Skeletal muscle cell (primary cell): ENCODE measurements around the gene MTG2.
"Not testable (repeated sequence)": the region's sequence is repeated elsewhere in the genome, so short reads cannot be mapped to it uniquely, and the experiment has no call there.

ENCODE experiments used
- DNase-seq: peaks from one replicate; pipeline ENCODE4 v3.0.0-alpha.2; 2010; ENCODE audit warnings: low read depth
- H3K4me3 ChIP-seq: 2 replicates; pipeline ENCODE4 v1.5.1; 2011; ENCODE audit warnings: low read depth, mild to moderate bottlenecking, control low read depth, low read length, moderate library complexity

The MTG2 gene

DNA sequence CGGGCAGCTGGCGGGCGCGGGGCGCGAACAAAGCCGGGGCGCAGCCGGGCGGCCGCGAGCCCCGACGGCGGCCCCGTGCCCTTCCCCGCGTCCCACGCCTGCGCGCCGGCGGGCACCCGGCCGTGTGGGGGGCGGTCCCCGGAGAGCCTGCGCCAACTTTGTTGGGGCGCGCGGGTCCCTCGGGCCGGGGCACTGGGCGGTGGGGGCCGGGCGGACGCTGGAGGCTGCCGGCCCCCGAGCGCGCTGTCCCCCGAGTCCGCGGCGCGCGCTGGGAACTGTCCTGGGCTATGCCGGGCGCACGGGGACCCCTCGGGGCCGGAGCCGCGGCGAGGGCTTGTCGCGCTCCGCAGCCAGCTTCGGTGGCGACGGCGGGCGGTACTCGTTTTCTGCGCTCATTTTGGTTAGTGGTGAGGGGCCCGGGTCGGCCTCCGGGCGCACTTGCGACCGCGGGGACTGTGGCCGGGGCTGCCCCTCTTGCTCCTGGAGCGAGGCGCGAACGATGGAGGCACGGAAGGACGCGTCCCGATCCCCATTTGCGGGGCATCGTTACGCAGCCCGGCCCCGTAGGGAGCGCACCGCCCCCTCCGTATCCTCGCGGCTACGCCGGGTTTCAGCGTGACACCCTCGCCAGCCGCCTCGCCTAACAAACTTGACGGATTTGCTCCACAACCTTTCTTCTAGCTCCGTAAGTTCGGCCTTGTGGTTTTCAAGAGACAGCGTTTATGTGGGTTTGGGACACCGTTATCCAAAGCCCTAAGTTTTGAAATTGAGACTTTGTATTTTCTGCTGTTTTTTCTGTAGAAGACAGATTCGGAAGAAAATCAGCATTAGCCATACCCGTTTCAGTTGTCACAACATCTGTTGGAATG is 38.6 kb upstream of the MTG2 start:
- H3K4me3 ChIP-seq, result peak overlapping the region; percentile 78
- DNase-seq, result no peak

DNA sequence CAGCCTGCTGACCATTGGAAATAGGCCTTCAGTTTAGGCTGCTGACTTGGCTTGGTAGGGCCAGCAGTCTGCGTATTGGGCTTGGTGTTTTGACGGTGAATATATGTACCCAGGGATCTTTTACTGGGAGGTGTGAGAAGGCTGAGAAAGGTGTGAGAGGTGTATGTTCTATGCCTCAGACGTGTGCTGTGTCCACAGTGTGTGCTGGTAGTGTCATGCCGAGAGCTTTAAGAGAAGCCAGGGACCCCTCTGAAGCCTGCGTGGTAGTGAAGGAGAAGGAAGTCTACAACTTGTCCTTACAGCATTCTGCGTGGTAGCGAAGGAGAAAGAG is 37.2 kb upstream of the MTG2 start:
- no peak overlapping the region for H3K4me3 ChIP-seq
- no peak for DNase-seq

- no peak overlapping the region for H3K4me3 ChIP-seq
- DNase-seq, result no peak
Measured at GRCh38 chr20:62146019-62146755, 36.6 kb upstream of the MTG2 start.

- no peak overlapping the region for H3K4me3 ChIP-seq
- DNase-seq, result no peak
Measured at GRCh38 chr20:62147125-62147524, 35.7 kb upstream of the MTG2 start.

GRCh38 chr20:62147528-62147927 is 35.3 kb upstream of the MTG2 start:
- DNase-seq, result no peak
- no peak overlapping the region for H3K4me3 ChIP-seq

DNA sequence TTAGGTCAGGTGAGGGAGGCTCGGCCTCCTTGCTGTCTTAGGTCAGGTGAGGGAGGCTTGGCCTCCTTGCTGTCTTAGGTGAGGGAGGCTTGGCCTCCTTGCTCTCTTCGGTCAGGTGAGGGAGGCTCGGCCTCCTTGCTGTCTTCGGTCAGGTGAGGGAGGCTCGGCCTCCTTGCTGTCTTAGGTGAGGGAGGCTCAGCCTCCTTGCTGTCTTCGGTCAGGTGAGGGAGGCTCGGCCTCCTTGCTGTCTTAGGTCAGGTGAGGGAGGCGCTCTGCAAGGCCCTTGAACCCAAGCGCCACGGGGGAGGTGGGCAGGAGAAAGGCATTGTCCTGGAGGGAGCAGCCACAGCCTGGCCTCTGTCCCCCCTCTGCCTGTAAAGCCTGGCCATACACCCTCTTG is 34.4 kb upstream of the MTG2 start:
- not testable (repeated sequence) for H3K4me3 ChIP-seq, DNase-seq

DNA sequence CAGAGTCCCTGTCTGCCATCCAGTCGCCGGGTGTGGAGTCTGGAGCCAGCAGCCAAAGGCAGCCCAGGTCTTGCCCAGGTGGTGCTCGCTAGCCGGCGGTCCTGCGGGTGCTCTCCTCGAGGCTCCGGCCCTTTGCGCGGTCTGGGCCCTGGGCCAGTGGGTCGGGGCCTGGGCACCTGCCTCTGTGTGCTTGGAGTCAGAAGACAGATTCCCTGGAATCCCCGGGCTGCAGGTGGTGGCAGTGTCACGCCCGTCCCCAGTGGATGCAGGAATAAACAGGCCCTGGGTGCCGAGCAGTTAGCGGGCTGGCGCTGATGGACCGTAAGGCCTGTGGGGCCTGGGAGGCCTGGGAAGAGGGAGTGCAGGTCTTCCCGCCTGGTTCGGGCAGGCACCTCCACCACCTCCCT is 33.9 kb upstream of the MTG2 start:
- no peak overlapping the region for H3K4me3 ChIP-seq
- DNase-seq, result no peak

DNA sequence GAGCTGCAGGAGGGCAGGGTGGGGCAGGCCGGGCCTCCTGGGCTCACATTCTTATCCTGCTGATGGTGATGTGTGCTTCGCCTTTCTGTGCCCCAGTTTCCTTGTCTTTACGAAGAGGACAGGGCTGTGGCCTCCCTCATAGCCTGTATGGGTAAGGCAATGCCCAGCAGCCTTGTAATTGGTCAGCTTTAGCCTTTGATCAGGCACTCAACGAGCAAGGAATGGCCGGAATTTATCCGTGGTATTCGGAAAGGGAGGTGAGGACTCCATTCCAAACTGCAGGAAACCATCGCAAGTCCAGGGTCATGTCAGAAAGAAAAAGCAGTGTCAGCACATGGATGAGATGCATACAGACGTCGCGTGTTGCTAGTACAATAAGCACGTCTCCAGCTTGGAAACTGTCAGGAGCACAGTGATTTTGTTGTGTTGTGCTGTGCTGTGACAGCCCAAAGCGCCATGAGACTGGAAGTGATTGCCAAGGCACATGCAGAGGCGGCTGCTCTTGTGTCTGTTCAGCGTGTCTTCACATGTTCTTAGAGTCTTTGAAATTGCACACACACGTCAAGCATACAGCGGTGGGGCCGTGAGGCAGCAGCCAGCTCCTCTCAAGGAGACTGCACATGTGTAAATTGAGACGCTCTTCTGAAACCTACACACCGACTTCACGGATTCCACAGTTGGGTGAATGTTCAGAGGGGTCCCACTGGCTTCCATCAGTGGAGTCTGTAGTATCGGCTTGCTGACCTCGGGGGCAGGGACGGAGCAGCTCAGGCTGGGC is 33.1 kb upstream of the MTG2 start:
- no peak for DNase-seq
- H3K4me3 ChIP-seq, result no peak overlapping the region

- H3K4me3 ChIP-seq, result no peak overlapping the region
- no peak for DNase-seq
Measured at GRCh38 chr20:62150310-62150575, 32.6 kb upstream of the MTG2 start.

GRCh38 chr20:62151225-62151624 is 31.6 kb upstream of the MTG2 start:
- no peak for DNase-seq
- no peak overlapping the region for H3K4me3 ChIP-seq

DNA sequence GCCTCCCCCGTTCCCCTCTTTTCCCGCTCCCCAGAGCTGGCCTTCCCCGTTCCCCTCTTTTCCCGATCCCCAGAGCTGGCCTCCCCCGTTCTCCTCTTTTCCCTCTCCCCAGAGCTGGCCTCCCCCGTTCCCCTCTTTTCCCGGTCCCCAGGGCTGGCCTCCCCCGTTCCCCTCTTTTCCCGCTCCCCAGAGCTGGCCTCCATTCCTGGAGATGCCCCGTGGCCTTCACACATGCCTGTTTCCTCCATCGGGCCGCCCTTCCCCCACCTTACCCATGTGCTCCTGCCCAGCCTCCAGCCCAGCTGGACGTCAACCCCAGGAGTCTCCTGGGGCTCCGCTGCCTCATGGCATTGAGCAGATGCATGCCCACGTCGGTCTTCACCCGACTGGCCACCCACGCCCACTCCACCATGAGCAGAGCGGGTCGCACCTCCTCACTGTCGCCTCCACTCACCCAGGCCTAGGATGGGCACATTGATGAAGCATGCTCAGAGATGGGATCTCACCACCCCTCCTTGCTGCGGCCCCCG is 30.9 kb upstream of the MTG2 start:
- no peak for DNase-seq
- H3K4me3 ChIP-seq, result no peak overlapping the region

DNA sequence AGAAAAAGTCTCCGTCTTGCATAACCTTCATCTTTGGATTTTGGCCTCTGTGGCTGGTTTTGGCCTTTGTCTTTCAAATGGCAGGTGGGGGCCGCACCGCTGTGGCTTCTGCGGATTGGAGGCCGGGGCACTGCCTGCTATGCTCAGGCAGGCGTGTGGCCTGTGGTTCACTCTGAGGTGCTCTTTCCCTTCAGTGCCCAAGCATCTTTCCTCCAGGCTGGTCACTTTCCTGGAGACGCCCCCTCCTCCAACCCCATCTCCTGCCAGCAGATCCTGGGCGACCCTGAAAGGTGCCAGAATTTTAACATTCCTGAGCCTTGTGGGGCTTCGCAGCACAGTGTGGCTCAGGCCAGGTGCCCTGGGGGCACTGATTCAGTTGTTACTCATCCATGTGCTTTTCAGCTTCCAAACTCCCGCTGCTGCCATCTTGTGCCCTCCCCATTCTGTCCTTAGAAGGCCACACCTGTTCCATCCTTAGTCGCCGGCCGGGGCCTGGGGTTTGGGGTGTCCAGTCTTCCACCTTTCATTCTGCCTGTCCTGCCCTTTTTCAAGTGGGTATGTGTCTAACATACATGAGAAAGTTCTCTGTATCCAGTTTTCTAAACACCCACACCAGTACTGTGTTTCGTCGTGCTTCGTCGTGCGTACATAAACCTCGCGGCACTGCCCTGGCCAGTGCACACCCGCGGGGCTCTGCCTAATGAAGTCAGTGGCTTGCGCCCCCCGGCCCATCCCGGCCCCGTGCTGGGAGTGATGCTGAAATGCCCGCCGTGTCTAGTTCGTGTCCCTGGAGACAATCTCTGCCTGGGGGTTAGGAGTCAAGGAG is 27.2 kb upstream of the MTG2 start:
- no peak overlapping the region for H3K4me3 ChIP-seq
- DNase-seq, result no peak

DNA sequence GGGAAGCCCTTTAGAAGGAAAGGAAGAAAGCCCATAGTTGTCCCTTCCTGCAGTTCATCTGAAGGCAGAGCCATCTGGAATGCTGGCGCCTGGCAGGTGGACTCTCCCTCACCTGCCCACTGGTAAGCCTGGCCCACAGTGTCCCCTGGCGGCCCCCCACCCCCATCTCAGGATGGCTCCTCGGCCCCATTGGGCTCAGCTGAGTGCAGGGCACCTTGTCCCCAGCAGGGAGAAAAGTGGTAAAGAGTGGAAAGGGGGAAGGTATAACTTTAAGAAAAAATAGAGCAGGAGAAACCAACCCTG is 26.6 kb upstream of the MTG2 start:
- DNase-seq, result no peak

DNA sequence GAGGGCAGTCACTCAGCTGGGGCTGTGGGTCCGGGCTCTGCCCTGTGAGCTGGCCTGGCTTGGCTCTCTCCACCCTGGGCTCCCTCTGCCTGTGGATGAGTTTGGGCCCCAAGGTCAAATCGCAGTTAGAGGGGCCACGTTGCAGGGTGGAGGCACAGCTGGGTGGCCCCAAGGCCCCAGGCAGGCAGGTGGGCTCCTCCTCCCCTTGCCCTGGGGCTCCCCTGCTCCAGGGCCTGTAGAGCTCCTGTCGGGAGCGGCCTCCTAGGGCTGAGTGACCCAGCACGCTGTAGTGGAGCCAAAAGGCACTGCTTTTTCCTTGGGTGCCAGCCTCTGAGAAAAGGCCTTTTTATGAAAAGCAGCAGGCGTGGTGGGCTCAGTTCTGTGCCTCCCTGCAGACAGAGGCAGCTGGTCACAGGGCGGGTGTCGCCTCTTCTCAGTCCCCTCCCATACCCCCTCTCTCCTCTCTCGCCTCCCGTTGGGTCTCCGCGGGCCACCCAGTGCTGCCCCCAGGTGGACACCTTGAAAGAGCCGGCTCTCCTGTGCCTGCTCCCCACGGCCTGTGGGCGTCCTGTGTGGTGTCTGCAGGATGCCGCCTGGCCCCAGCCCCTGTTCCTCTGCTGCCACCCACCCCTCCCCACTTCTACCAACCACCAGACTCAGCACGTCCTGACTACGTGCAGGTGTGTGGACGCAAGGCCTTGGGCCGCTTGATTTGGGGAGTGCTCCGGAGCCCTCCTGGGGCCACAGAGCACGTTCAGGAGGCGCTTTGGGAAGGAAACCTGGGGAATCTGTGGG is 26.0 kb upstream of the MTG2 start:
- DNase-seq, result no peak
- no peak overlapping the region for H3K4me3 ChIP-seq

More for the DNA sequence above, 26.6 kb upstream of the MTG2 start:
- H3K4me3 ChIP-seq, result no peak overlapping the region

DNA sequence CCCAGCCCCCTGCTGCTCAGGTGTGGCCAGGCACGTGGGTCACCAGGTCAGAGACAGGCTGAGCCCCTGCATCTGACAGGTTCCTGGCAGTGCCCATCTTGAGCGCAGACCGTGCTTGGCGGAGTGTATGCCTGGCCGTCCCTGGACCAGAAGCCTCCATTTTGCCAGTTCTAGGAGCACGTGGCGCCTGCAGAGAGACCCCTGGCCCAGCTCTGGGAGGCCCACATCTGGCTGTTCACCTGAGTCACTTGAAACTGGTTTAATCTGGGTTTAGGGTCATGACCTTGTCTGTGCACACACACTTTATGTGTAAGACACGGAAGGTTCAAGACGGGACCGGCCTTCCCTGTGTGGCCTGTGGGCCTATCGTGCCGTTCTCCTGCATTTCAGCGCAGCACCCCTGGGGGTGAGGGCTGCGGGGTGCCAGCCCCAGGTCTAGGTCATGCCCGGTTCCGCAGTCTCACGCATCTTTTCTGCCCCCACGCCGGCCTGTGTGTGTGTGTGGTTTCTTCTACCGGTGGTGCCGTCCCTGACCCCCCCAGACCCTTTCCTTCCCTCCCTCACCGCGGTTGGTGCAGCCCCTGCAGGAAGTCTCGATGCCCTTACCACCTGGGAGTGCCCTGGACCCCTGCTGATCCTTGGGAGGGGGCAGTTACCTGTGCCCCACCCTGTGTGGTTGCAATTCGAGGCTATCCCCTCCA is 25.3 kb upstream of the MTG2 start:
- no peak for DNase-seq
- H3K4me3 ChIP-seq, result no peak overlapping the region

GRCh38 chr20:62158088-62158400 is 24.8 kb upstream of the MTG2 start:
- H3K4me3 ChIP-seq, result no peak overlapping the region
- DNase-seq, result no peak

- H3K4me3 ChIP-seq, result no peak overlapping the region
- no peak for DNase-seq
Measured at GRCh38 chr20:62158541-62158940, 24.3 kb upstream of the MTG2 start.

- DNase-seq, result no peak
- no peak overlapping the region for H3K4me3 ChIP-seq
Measured at GRCh38 chr20:62159052-62159451, 23.8 kb upstream of the MTG2 start.

DNA sequence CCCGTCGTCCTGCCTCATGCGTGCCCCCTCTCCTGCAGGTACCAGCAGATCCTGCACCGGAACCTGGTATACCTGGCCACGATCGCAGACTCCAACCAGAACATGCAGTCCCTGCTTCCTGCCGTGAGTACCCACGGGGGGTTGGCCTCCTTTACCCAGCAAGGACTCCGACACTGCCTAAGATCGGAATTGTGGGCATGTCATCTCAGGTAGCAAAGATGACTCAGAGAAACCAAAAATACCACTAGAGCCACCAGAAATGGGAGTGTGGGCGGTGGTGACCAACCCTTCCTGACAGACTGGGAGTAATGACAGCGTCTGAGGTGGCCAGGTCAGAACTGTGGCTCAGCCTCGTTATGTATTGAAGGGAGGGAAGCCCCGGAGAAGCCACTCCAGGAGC is 23.0 kb upstream of the MTG2 start:
- no peak for DNase-seq
- H3K4me3 ChIP-seq, result no peak overlapping the region
